HG02970 (cell line): ENCODE measurements around the gene KIAA1671.
"Not testable (repeated sequence)": the region's sequence is repeated elsewhere in the genome, so short reads cannot be mapped to it uniquely, and the experiment has no call there.

Experiments used
- ATAC-seq: cut with Tn5 transposase; IDR thresholded peaks from one replicate; pipeline ENCODE4 v1.9.1; 2021; ENCODE audit warnings: mild to moderate bottlenecking, moderate library complexity, moderate number of reproducible peaks; ENCODE audit not compliant: unreplicated experiment, low FRiP score

KIAA1671 gene

DNA sequence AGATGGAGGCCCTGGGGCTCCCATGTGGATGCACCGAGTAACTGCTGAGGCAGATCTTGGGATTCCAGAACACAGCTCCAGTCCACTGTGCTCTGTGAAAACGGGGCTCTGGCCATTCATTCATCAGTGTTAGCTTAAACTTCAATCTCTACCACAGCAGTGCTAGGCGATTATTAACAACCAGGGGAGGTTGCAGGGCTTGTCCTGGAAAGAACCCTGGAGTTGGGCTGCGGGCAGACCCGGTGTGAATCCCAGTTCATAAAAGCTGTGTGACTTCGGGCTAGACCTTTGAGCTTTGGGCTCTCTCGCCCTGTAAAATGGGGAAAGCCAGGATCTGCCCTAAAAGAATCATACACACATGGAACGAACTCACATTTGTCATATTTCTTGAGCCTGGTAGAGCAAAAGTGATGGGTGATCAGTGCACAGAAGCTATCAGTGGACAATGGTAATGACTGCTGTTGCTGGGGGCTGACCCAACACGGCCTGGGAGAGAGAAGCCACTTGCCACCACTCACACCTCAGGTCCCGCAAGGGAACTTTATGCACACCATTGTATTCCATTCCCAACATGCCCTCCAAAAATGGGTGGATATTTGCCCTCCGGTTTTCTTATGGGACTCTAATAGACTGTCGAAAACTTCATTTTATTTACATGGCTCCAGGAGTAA lies 231.6 kb downstream of the KIAA1671 start:
- ATAC-seq, result no peak

DNA sequence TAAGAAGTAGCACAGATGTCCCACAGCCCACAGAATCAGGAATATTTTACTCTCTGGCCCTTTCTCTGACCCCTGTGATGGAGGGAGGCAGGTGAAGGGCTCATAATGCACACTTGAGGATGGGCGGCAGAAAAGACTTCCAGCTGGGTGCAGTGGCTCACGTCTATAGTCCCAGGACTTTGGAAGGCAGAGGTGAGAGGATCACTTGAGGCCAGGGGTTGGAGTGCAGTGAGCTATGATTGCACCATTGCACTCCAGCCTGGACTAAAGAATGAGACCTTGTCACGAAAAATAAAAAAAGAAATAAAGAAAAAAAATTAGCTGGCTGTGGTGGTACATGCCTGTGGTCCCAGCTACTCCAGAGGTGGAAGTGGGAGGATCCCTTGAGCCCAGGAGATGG lies 233.6 kb downstream of the KIAA1671 start:
- no peak for ATAC-seq

DNA sequence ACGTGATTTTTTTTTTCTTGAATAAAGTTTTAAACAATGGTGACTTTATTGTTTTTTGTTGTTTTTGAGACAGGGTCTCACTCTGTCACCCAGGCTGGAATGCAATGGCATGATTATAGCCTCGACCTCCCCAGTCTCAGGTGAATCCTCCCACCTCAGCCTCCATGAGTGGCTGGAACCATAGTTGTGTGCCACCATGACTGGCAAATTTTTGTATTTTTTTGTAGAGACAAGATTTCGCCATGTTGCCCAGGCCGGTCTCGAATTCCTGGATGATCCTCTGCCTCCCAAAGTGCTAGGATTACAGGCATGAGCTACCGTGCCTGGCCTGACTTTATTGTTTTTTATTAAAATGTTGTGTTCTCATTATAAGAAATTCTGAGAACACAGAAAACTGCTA lies 235.0 kb downstream of the KIAA1671 start:
- ATAC-seq, result no peak

DNA sequence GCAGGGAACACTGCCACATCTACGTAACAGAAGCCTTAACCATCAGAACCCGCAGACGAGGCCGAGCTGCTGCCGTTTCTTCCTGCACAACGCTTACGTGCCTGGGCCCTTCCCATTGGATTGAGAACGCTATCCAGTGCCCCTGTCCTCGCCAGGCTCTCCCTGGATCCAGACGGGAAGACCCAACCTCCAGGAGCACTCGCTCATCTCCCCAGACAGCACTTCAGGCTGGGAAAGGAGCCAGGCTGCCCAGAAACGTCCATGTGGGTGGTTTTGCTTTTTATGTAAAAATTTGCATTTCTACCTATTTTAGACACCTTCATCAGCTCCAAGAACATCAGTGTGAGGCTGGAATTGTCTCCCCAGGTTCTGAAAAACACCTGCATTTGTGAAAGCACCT lies 239.9 kb downstream of the KIAA1671 start:
- ATAC-seq, result no peak

GRCh38 chr22:25193130-25193529 lies 240.6 kb downstream of the KIAA1671 start:
- ATAC-seq, result no peak

DNA sequence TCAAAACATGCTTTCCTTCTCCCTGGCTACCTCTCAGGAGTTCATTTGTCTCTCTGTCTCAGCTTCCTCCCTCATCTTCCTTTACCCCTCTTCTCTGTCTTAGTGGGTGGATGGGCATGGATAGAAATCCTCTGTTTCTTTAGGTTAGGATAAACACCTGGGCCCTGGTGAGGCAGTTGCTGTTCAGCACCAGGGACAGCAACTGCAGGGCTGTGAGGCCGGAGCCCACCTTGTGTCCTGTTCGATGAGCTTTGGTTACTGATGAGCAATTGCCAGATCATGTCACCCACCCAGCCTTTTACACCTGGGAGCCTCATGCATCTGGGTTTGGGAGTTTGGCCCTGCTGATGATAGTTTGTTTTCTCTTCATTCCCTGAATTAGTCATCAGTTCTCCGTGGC lies 241.0 kb downstream of the KIAA1671 start:
- no peak for ATAC-seq

DNA sequence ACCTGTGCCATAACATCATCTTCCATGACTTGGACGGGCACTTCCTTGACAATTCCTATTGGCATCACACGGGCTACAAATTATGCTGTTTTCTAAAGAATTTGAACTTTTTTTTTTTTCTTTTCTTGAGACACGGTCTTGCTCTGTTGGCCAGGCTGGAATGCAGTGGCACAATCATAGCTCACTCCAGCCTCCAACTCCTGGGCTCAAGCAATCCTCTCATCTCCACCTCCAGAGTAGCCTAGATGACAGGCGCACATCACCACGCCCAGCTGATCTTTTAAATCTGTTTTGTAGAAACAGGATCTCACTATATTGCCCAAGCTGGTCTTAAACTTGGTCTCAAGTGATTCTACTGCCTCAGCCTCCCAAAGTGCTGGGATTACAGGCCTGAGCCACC lies 243.8 kb downstream of the KIAA1671 start:
- no peak for ATAC-seq

GRCh38 chr22:25197340-25197739 lies 244.8 kb downstream of the KIAA1671 start:
- no peak for ATAC-seq

GRCh38 chr22:25199731-25200520 lies 247.4 kb downstream of the KIAA1671 start, which contains the start of gene CRYBB3:
Gene CRYBB3, plus strand, starts transcription at chr22:25199858. Its CDS starts 1,539 bp downstream, at chr22:25201397.
- no peak for ATAC-seq

- ATAC-seq, result no peak
Observed at GRCh38 chr22:25200967-25201366, 248.5 kb downstream of the KIAA1671 start.

DNA sequence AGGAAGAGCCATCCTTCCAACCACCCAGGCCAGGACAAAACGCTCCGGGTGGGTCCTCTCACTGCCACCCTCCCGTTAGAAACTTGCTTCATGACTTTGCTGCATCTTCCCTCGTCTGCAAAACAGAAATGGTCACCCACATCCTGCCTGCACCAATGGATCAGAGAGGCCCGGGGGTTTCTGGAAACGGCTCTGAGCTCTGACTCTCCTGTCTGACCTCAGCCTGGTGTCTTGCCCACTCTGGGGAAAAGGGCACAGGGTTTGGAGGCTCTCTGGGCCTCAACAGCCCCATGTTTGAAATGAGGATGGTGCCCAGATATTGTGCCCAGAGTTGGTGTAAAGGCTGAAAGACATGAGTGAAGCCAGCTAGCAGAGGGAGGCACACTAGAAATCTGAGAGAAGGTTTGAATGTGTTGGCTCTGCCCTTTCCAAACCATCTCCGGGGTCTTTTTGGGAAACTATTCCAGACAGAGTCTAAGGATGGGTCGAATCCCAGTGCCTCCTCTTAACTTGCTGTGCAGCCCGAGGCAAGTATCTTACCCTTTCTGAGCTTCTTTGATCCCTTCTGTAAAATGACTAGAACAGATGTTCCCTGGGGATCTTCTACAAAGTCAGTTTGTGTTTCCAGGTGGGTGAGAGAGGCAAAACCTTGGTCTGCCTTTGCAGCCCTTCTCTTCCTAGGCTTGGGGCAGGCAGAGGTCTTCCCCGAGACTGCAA lies 249.2 kb downstream of the KIAA1671 start:
- no peak for ATAC-seq

DNA sequence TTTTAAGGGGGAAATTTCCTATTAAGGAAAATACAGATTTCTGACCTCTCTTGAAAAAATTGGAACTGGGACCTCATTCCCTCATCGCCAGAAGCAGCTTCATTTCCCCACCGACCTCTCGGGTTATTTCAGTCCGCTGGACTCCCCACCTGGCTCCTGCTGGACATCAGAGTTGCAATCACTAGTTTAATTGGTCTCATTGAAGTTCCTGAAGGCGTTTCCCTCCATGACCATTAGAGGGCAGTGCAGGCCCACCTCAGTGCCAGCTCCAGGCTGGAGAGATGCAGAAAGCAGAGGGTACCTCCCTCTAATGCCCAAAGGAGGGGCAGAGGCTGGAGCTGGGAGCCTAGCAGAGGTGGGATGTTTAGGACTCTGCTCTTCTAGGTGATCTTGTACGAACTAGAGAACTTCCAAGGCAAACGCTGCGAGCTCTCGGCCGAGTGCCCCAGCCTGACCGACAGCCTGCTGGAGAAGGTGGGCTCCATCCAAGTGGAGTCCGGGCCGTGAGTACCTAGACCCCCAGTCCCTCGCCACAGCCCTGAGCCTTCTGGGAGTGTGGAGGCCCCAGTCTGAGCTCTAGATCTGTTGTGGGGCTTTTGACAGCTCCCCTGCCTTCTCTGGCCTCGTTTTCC lies 249.9 kb downstream of the KIAA1671 start:
- ATAC-seq, result no peak

DNA sequence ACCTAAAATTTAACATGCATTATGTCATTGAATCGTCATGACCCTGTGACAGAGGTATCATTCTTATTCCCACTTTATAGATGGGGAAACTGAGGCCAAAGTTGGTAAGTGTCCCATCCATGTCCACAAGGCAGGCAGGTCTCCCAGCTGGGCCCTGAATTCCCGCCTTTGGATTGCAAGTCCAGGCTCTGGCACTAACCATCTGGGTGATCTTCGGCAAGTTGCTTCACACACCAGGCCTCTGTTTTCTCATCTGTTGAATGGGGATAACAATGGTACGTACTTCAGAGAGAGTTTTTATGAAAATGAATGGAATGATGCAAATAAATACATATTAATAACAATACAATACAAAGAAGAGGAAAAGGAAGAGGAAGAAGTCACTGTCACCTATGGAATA lies 250.6 kb downstream of the KIAA1671 start:
- ATAC-seq, result no peak

GRCh38 chr22:25204547-25204946 lies 252.0 kb downstream of the KIAA1671 start:
- ATAC-seq, result not testable (repeated sequence)

DNA sequence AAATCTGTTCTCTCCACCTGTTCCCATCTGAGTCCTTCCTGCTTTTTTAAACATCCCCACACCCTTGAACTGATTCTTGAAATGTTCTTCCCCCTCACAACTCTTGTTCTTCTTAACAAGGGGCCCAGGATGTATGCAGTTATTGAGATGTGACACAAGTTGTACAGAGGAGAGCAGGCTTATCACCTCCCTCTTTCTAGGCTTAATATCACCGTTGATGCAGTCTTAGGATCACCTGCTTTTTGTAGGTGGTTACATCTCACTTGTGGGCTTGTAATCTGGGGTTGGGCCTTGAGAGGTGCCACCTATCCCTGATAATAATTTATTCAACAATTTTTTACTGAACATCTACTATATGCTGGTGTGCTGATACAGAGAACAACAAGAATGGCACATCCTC lies 253.3 kb downstream of the KIAA1671 start:
- no peak for ATAC-seq

GRCh38 chr22:25206998-25207397 lies 254.5 kb downstream of the KIAA1671 start:
- no peak for ATAC-seq

DNA sequence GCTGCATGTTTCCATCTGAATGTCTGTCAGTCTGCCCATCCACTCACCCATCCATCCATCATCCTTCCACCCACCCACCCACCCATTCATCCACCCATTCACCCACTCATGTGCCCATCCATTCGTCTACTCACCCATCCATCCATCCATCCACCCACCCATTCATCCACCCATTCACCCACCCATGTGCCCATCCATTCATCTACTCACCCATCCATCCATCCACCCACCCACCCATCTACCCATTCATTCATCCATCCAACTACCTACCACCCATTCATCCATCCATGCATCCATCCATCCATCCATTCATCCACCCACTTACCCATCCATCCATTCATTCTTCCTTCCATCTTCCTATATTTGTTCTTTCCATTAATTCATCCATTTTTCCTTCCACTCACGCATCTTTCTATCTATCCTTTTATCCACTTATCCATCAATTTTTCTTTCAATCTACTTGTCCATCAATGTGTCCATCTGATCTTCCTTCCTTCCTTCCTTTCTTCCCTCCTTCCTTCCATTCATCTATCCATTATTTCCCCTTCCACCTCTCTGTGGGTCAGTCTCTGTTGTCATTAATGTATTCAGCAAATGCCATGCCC lies 255.1 kb downstream of the KIAA1671 start:
- ATAC-seq, result no peak

- no peak for ATAC-seq
Observed at GRCh38 chr22:25208328-25208727, 255.8 kb downstream of the KIAA1671 start.

DNA sequence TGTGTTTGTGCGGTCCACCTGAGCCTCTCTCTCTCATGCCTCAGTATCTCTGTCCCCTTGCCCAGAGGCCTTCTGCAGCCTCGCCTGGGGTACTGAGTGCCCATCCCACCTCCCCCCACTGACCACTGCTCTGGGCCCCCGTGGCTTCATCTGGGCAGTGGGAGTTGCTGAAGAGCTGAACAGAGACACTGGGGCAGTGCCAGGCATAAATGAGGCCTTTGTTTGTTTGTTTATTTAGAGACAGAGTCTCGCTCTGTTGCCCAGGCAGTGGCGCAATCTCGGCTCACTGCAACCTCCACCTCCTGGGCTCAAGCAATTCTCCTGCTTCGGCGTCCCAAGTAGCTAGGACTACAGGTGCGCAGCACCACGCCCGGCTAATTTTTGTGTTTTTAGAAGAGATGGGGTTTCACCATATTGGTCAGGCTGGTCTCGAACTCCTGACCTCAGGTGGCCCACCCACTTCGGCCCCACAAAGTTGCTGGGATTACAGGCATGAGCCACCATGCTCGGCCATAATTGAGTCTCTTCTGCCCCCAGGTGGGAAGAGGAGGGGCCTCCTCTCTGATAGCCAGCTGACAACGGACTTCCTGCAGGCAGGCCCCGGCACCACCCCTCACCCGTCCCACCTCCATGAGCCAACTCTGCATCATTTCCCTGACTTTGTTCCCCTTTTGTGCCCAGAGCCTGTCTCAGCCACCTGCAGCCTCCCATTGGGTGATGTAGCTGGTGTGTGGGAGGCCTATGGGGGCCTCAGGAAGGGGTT lies 256.4 kb downstream of the KIAA1671 start:
- no peak for ATAC-seq

- no peak for ATAC-seq
Observed at GRCh38 chr22:25210793-25211192, 258.3 kb downstream of the KIAA1671 start.
